Duodenal mucosa (tissue), 2 donors: Measurements from ENCODE around the gene FLVCR2.
A peak's percentile ranks its signal among the peaks of the same experiment; 100 is the strongest.

Experiments used
- H3K27ac ChIP-seq: one replicate; pipeline ENCODE4 v1.7.0; 2013; ENCODE audit warnings: low read depth, low read length
- H3K27me3 ChIP-seq, 2 donors: one replicate each; pipeline ENCODE4 v1.7.0; 2013; ENCODE audit warnings: low read length in 2 of 2, control low read depth in 1 of 2; ENCODE audit not compliant: insufficient read depth in 2 of 2, control insufficient read depth in 1 of 2
- H3K36me3 ChIP-seq, 2 donors: one replicate each; pipeline ENCODE4 v1.7.0; 2013; ENCODE audit warnings: low read length in 2 of 2, control low read depth in 1 of 2; ENCODE audit not compliant: insufficient read depth in 2 of 2, control insufficient read depth in 1 of 2
- H3K4me1 ChIP-seq, 2 donors: one replicate each; pipeline ENCODE4 v1.7.0; 2013; ENCODE audit warnings: low read length in 2 of 2, control low read depth in 1 of 2; ENCODE audit not compliant: insufficient read depth in 2 of 2, control insufficient read depth in 1 of 2
- H3K4me3 ChIP-seq, 2 donors: one replicate each; pipeline ENCODE4 v1.7.0; 2013; ENCODE audit warnings: low read length in 2 of 2, low read depth in 1 of 2
- H3K9ac ChIP-seq, 2 donors: one replicate each; pipeline ENCODE4 v1.7.0; 2013; ENCODE audit warnings: low read length in 2 of 2, low read depth in 1 of 2
- H3K9me3 ChIP-seq, 2 donors: one replicate each; pipeline ENCODE4 v1.7.0; 2013; ENCODE audit warnings: low read length in 2 of 2, control low read depth in 1 of 2; ENCODE audit not compliant: control insufficient read depth in 1 of 2

FLVCR2 gene

DNA sequence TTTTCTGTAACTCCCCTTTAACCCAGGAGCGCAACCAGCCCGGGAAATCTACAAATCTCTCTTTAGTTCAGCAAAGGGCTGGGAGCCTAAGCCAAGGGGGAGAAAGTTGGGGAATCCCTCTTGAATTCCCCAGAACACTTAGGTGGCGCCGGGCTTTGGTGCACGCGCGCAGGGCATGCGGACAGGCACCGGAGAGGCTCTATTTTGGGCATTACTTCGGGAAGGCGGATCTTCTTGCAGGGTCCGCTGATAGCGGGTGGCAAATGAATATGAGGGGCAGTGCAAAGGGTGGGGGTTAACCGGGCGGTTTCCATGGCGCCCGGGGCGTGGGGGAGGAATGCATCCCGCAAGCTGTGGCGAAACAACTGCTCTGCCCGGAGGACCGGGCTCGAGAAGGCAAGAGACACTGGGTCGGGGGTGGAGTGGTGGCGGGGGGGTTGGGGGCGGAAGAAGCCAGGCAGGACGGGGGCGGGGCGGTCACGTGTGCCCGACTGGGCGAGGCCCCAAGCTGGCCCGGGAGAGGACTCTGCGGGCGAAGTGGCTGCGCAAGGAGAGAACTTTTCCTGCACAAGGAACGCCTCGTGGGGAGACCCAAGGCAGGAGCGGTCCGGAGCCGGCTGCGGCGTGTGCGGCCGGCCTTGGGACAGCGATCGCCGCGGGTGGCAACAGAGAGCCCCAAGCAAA, at the start of gene FLVCR2:
FLVCR2 (plus strand) TSS at position 519 of the 684 bp plus-strand sequence. CDS start 353 bp downstream, outside the sequence.
- Histone ChIP-seq H3K9ac (peak within 1 kb of the TSS; percentile 80 to 93), H3K27me3 (no peaks in the 10 kb centered on the region), H3K9me3 (no peaks in the 10 kb centered on the region), H3K4me1 (peaks cover 13% of the 10 kb centered on the region in 2 donors), H3K36me3 (no peaks in the 10 kb centered on the region), H3K4me3 (peak within 1 kb of the TSS; percentile 68 to 85), H3K27ac (peak within 1 kb of the TSS; percentile 77)

- Histone ChIP-seq H3K27ac (no peak overlapping the region), H3K9ac (no peak overlapping the region), H3K4me3 (no peak overlapping the region), H3K27me3 (no peaks in the 10 kb centered on the region), H3K4me1 (peaks cover 3% of the 10 kb centered on the region in 2 donors), H3K36me3 (no peaks in the 10 kb centered on the region), H3K9me3 (no peaks in the 10 kb centered on the region)
Observed at GRCh38 chr14:75531256-75531655, 47.2 kb upstream of the FLVCR2 start.

DNA sequence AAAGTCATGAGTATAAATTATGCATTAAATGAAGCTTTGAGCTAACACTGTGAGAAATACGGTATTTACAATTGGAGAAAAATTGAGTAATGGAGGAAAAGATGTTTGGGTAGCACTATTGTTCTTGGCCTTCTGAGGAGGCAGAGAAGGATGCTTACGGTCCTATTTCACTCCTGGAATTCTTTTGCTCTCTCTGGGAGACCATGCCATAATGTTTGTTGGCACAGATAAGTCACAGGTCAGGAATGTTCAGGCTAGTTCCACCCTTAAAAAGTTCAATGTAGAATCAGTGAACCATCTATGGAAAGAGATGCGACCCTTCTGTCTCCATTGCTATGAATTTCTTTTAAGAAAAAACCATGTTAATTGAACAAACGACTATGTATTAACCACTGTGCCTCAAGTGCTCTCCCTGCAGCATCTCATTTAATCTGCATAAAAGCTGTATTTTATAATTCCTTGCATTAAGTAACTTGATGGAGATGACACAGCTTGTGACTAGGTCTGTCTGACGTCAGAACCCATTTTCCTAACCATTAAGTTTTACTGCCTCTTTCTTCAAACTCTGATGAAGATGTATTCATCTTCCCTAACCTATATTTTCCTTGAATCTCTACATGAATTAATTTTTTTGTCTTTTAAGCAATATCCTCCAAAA, 46.6 kb upstream of the FLVCR2 start:
- Histone ChIP-seq H3K27me3 (no peaks in the 10 kb centered on the region), H3K4me3 (no peak overlapping the region), H3K27ac (no peak overlapping the region), H3K36me3 (no peaks in the 10 kb centered on the region), H3K9me3 (no peaks in the 10 kb centered on the region), H3K9ac (no peak overlapping the region), H3K4me1 (peaks cover 3 to 4% of the 10 kb centered on the region in 2 donors)

GRCh38 chr14:75533791-75534555, 44.4 kb upstream of the FLVCR2 start:
- Histone ChIP-seq H3K27me3 (no peaks in the 10 kb centered on the region), H3K36me3 (no peaks in the 10 kb centered on the region), H3K27ac (no peak overlapping the region), H3K9me3 (no peaks in the 10 kb centered on the region), H3K4me3 (no peak overlapping the region), H3K9ac (no peak overlapping the region), H3K4me1 (peaks cover 3 to 10% of the 10 kb centered on the region in 2 donors)

- Histone ChIP-seq H3K27ac (no peak overlapping the region), H3K4me1 (peaks cover 3 to 10% of the 10 kb centered on the region in 2 donors), H3K27me3 (no peaks in the 10 kb centered on the region), H3K4me3 (no peak overlapping the region), H3K9me3 (no peaks in the 10 kb centered on the region), H3K36me3 (no peaks in the 10 kb centered on the region), H3K9ac (no peak overlapping the region)
Observed at GRCh38 chr14:75535164-75535898, 43.1 kb upstream of the FLVCR2 start.

- Histone ChIP-seq H3K27me3 (no peaks in the 10 kb centered on the region), H3K4me3 (no peak overlapping the region), H3K27ac (no peak overlapping the region), H3K4me1 (peaks cover 6 to 14% of the 10 kb centered on the region in 2 donors), H3K9me3 (no peaks in the 10 kb centered on the region), H3K9ac (no peak overlapping the region), H3K36me3 (no peaks in the 10 kb centered on the region)
Observed at GRCh38 chr14:75537071-75537470, 41.3 kb upstream of the FLVCR2 start.

- no peaks in the 10 kb centered on the region for H3K9me3 ChIP-seq
- no peak overlapping the region for H3K27ac ChIP-seq
- no peak overlapping the region for H3K4me3 ChIP-seq
Observed at GRCh38 chr14:75539162-75539560, 39.3 kb upstream of the FLVCR2 start.

GRCh38 chr14:75539561-75540478, 38.6 kb upstream of the FLVCR2 start:
- H3K27me3 ChIP-seq: no peaks in the 10 kb centered on the region
- no peak overlapping the region for H3K27ac ChIP-seq

More at GRCh38 chr14:75539162-75539560, 39.3 kb upstream of the FLVCR2 start:
- H3K4me1 ChIP-seq: peaks cover 19 to 24% of the 10 kb centered on the region in 2 donors
- H3K36me3 ChIP-seq: no peaks in the 10 kb centered on the region
- H3K9ac ChIP-seq: no peak overlapping the region
- H3K27me3 ChIP-seq: no peaks in the 10 kb centered on the region

DNA sequence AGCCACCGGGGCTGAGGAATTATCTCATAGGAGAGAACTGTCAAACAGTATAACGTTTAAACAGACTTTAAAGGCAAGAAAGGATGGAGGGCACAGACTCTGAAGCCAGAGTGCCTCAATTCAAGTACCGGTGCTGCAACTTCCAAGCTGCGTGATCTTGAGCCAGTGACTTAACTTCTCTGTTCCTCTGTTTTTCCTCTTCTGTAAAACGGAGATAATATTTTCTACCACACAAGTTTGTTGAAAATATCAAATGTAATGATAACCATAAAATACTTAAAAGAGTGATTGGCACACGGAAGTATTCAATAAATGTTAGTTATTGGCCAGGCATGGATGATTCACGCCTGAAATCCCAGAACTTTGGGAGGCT, 38.0 kb upstream of the FLVCR2 start:
- H3K4me3 ChIP-seq: no peak overlapping the region
- no peak overlapping the region for H3K9ac ChIP-seq
- H3K27ac ChIP-seq: no peak overlapping the region
- peaks cover 19 to 24% of the 10 kb centered on the region in 2 donors for H3K4me1 ChIP-seq
- H3K9me3 ChIP-seq: no peaks in the 10 kb centered on the region
- no peaks in the 10 kb centered on the region for H3K36me3 ChIP-seq
- H3K27me3 ChIP-seq: no peaks in the 10 kb centered on the region

More at GRCh38 chr14:75539561-75540478, 38.6 kb upstream of the FLVCR2 start:
- Histone ChIP-seq H3K4me3 (no peak overlapping the region), H3K4me1 (peaks cover 19 to 24% of the 10 kb centered on the region in 2 donors), H3K9me3 (no peaks in the 10 kb centered on the region), H3K36me3 (no peaks in the 10 kb centered on the region), H3K9ac (no peak overlapping the region)
